Endothelial cell of umbilical vein (primary cell): ENCODE measurements around the gene TMEM154. TPM values are rescaled to one million over a fixed set of nuclear protein-coding genes. Genes with fewer than 3 reads are reported as not detected.

Experiments
- BruUV-seq: library from RNA; stranded (reverse); fragments of 400-500 nt; replicated peaks from 2 replicates; lab custom pipeline; 2021; lab: Mats Ljungman, UMichigan
- CTCF ChIA-PET: fragments of 300-600, 350-600 bp; sonication (Branson Sonifier 250); formaldehyde crosslinking; loops from one replicate; lab custom pipeline; 2021; ENCODE audit warnings: antibody characterized with exemption, inconsistent platforms; lab: Charles Lee
- POLR2A ChIA-PET: fragments of 300-600, 350-600 bp; sonication (Branson Sonifier 250); formaldehyde crosslinking; loops from one replicate; lab custom pipeline; 2021; ENCODE audit warnings: antibody characterized with exemption, inconsistent platforms; lab: Charles Lee
- DNase-seq: peaks from one replicate; pipeline ENCODE4 v3.0.0-alpha.2; 2011; ENCODE audit warnings: low read depth, low spot score
- FAIRE-seq: peaks from 2 replicates; lab custom pipeline; 2011; peaks lifted over from hg19 to GRCh38; lab: Jason Lieb, UNC
- H2AFZ ChIP-seq: 2 replicates; pipeline ENCODE4 v1.6.0; 2012; ENCODE audit warnings: low read depth, low read length, control low read depth, inconsistent platforms
- H3K27ac ChIP-seq: 2 replicates; pipeline ENCODE4 v1.5.1; 2011; ENCODE audit warnings: low read depth, mild to moderate bottlenecking, control low read depth, low read length, moderate library complexity; ENCODE audit not compliant: insufficient read depth
- H3K27me3 ChIP-seq, 2 experiments: 2 replicates each; pipeline versions ENCODE4 v1.6.0 to v1.6.1; 2011; ENCODE audit warnings: low read length in 2 of 2, mixed read lengths in 1 of 2; ENCODE audit not compliant: control insufficient read depth in 2 of 2, insufficient read depth in 2 of 2
- H3K36me3 ChIP-seq, 2 experiments: 2 replicates in 1 of 2; 3 replicates in 1 of 2; pipeline ENCODE4 v1.5.1; 2011; ENCODE audit warnings: low read length in 2 of 2, mild to moderate bottlenecking in 1 of 2, moderate library complexity in 1 of 2; ENCODE audit not compliant: control insufficient read depth in 2 of 2, insufficient read depth in 2 of 2; ENCODE audit errors: extremely low read depth in 1 of 2
- H3K4me1 ChIP-seq: 3 replicates; pipeline ENCODE4 v1.5.1; 2011; ENCODE audit warnings: mild to moderate bottlenecking, low read length; ENCODE audit not compliant: control insufficient read depth, insufficient read depth; ENCODE audit errors: extremely low read depth
- H3K4me2 ChIP-seq: 2 replicates; pipeline ENCODE4 v1.6.1; 2011; ENCODE audit warnings: low read length, control low read depth, mixed read lengths; ENCODE audit not compliant: insufficient read depth
- H3K4me3 ChIP-seq, 3 experiments: fragments of 200-600 bp in 1 of 3; sonication (generic), shearing (Covaris generic) in 1 of 3; replicated peaks in 1 of 3; 2 replicates each; pipeline ENCODE4 v1.5.1; 2011 to 2016; ENCODE audit warnings: control low read depth in 3 of 3, low read length in 3 of 3, mild to moderate bottlenecking in 2 of 3, inconsistent platforms in 1 of 3, low read depth in 1 of 3, moderate library complexity in 1 of 3; ENCODE audit not compliant: insufficient read depth in 1 of 3
- H3K79me2 ChIP-seq: 2 replicates; pipeline ENCODE4 v1.6.0; 2012; ENCODE audit warnings: low read length, inconsistent platforms; ENCODE audit not compliant: control insufficient read depth, insufficient read depth
- H3K9ac ChIP-seq: replicated peaks from 2 replicates; pipeline ENCODE3; 2011; ENCODE audit warnings: low read length, control low read depth; ENCODE audit not compliant: insufficient read depth; ENCODE audit errors: extremely low read depth
- H3K9me1 ChIP-seq: replicated peaks from 3 replicates; pipeline ENCODE4 v1.6.0; 2011; ENCODE audit warnings: mild to moderate bottlenecking, low read length; ENCODE audit not compliant: control insufficient read depth, insufficient read depth; ENCODE audit errors: extremely low read depth
- H3K9me3 ChIP-seq: replicated peaks from 2 replicates; pipeline ENCODE4 v1.5.1; 2012; ENCODE audit warnings: low read length, inconsistent platforms; ENCODE audit not compliant: control insufficient read depth, insufficient read depth
- H4K20me1 ChIP-seq: replicated peaks from 2 replicates; pipeline ENCODE3; 2011; ENCODE audit warnings: mild to moderate bottlenecking, low read length; ENCODE audit not compliant: control insufficient read depth, insufficient read depth; ENCODE audit errors: extremely low read depth
- CTCF ChIP-seq, 2 donors: IDR thresholded peaks; 1 replicate in 1 of 2; 2 replicates in 1 of 2; pipeline ENCODE4 v1.5.1; 2011; ENCODE audit warnings: low read length in 2 of 2, mild to moderate bottlenecking in 2 of 2, moderate library complexity in 2 of 2, control low read depth in 1 of 2, inconsistent platforms in 1 of 2, low read depth in 1 of 2; ENCODE audit not compliant: insufficient read depth in 1 of 2; ENCODE audit errors: extremely low read depth in 1 of 2
- EZH2 ChIP-seq: IDR thresholded peaks from 2 replicates; pipeline ENCODE4 v1.6.1; 2012; ENCODE audit warnings: borderline replicate concordance, low read depth, mild to moderate bottlenecking, moderate library complexity, low read length, inconsistent platforms; ENCODE audit not compliant: severe bottlenecking
- FOS ChIP-seq: IDR thresholded peaks from 2 replicates; pipeline ENCODE4 v1.6.1; 2011; ENCODE audit warnings: mild to moderate bottlenecking, low read length, moderate library complexity, borderline replicate concordance; ENCODE audit not compliant: insufficient read depth
- GATA2 ChIP-seq: IDR thresholded peaks from 2 replicates; pipeline ENCODE4 v1.7.0; 2011; ENCODE audit warnings: low read depth, mild to moderate bottlenecking, moderate library complexity, mixed read lengths, low read length; ENCODE audit not compliant: insufficient read length, insufficient read depth
- JUN ChIP-seq: IDR thresholded peaks from 2 replicates; pipeline ENCODE4 v1.6.1; 2011; ENCODE audit warnings: borderline replicate concordance, low read depth; ENCODE audit not compliant: insufficient read length, insufficient read depth
- MAX ChIP-seq: IDR thresholded peaks from 2 replicates; pipeline ENCODE4 v1.6.1; 2011; ENCODE audit not compliant: insufficient read depth, insufficient read length
- MYC ChIP-seq: IDR thresholded peaks from one replicate; pipeline ENCODE4 v1.6.1; 2011; ENCODE audit warnings: mild to moderate bottlenecking, low read depth, low read length
- POLR2A ChIP-seq: IDR thresholded peaks from 2 replicates; pipeline ENCODE4 v1.6.1; 2012; ENCODE audit warnings: low read depth, mild to moderate bottlenecking, control low read depth, low read length
- POLR2AphosphoS5 ChIP-seq: IDR thresholded peaks from 2 replicates; pipeline ENCODE4 v1.6.1; 2012; ENCODE audit warnings: low read depth, mild to moderate bottlenecking, control low read depth, low read length, moderate library complexity; ENCODE audit not compliant: insufficient read depth
- dilution Hi-C: fragments of 300-500 bp; cut with MboI; formaldehyde crosslinking; loops from one replicate; pipeline ENCODE4 v1.15.0; 2019; ENCODE audit warnings: low sequenced_read_pairs; ENCODE audit not compliant: extremely low pct_ligation_motif_present
- intact Hi-C: fragments of 100-400 bp; cut with micrococcal nuclease; formaldehyde crosslinking; loops from one replicate; pipeline ENCODE4 v1.10.0; 2022
- polyA plus RNA-seq, 4 experiments: library from polyadenylated mRNA; depleted of rRNA in 3 of 4; stranded (reverse) in 3 of 4; unstranded in 1 of 4; fragments of >200 nt; gene quantifications; 2 replicates each; pipeline versions ENCODE4 v1.2.1 to v1.2.3, GENCODE V29; 2011 to 2012; ENCODE audit warnings: missing spikeins in 1 of 4
- total RNA-seq: library from RNA; stranded (reverse); gene quantifications from 2 replicates; pipeline ENCODE4 v1.2.3, GENCODE V29; 2021

TMEM154 gene
- total and polyA plus RNA-seq, 2 donors (not counting 3 experiments of a cell fraction or from before 2014, with no cell fraction given) = 5.4 to 50.0 TPM

DNA sequence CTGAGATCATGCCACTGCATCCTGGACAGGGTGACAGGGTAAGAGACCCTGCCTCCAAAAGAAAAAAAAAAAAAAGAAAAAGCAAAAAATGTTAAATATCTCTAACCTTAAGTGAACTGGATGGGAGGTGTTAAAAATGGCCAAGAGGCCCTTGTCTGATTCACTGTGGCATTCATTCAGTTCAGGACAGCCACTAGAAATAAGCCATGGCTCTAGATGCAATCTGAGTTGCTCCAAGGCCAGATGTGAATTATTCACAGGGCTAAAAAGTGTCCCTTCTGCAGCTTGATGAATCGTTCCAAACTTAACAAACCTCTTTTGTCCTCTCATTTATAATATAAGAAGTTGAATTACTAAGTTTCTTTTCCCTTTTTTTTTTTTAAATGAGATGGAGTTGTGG is 80.2 kb downstream of the TMEM154 start:
- no peaks in the 10 kb centered on the region for H3K9me3 ChIP-seq
- intact Hi-C loops (no loop called here), dilution Hi-C loops (no loop called here)
- no peaks in the 10 kb centered on the region for H4K20me1 ChIP-seq
- no peak overlapping the region for H2AFZ ChIP-seq
- H3K9ac ChIP-seq = no peak overlapping the region
- no peak overlapping the region for H3K4me2 ChIP-seq
- TF ChIP-seq MYC (no peak), MAX (no peak), EZH2 (no peak), FOS (no peak), CTCF (IDR thresholded peaks at IDR 0.05; ENCODE audit: extremely low read depth in 1 of 2, insufficient read depth in 1 of 2, low read depth in 1 of 2, low read length in 2 of 2) (no peak), POLR2A (no peak), GATA2 (no peak), POLR2AphosphoS5 (no peak), JUN (no peak)
- H3K4me1 ChIP-seq = no peaks in the 10 kb centered on the region
- H3K36me3 ChIP-seq = no peaks in the 10 kb centered on the region
- H3K27ac ChIP-seq = no peak overlapping the region
- H3K27me3 ChIP-seq = peaks cover 6% of the 10 kb centered on the region in 2 experiments
- no peak overlapping the region for H3K4me3 ChIP-seq
- H3K9me1 ChIP-seq = no peaks in the 10 kb centered on the region
- H3K79me2 ChIP-seq = no peaks in the 10 kb centered on the region
- DNase-seq (no peak), FAIRE-seq (no peak)
- BruUV-seq = no TSS peak
- POLR2A ChIA-PET = no interaction called here
- CTCF ChIA-PET = interaction anchor here (1.3 kb wide), 2 partner anchors 9 to 98 kb away, joined by 3 to 5 read pairs; no protein-coding TSS in a partner anchor
